Measurements from ENCODE around the gene BBX.

Gene BBX

GRCh38 chr3:107767897-107768605 lies 245.3 kb downstream of the BBX start:
- no peak for DNase-seq (ENCODE audit: low spot score)
- in situ Hi-C loops (cut with MboI; ENCODE audit: low pct_unique_long_range_greater_than_20kb, low sequenced_read_pairs, unreplicated experiment): no loop called here
- TF ChIP-seq, protein P1, sequence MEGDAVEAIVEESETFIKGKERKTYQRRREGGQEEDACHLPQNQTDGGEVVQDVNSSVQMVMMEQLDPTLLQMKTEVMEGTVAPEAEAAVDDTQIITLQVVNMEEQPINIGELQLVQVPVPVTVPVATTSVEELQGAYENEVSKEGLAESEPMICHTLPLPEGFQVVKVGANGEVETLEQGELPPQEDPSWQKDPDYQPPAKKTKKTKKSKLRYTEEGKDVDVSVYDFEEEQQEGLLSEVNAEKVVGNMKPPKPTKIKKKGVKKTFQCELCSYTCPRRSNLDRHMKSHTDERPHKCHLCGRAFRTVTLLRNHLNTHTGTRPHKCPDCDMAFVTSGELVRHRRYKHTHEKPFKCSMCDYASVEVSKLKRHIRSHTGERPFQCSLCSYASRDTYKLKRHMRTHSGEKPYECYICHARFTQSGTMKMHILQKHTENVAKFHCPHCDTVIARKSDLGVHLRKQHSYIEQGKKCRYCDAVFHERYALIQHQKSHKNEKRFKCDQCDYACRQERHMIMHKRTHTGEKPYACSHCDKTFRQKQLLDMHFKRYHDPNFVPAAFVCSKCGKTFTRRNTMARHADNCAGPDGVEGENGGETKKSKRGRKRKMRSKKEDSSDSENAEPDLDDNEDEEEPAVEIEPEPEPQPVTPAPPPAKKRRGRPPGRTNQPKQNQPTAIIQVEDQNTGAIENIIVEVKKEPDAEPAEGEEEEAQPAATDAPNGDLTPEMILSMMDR (IDR thresholded peaks at IDR 0.05; ENCODE audit: extremely low read depth, insufficient read depth, missing control alignments): no peak

- DNase-seq (ENCODE audit: low spot score): no peak
- TF ChIP-seq, protein P1 (IDR thresholded peaks at IDR 0.05; ENCODE audit: extremely low read depth, insufficient read depth, missing control alignments): no peak
- in situ Hi-C loops (cut with MboI; ENCODE audit: low pct_unique_long_range_greater_than_20kb, low sequenced_read_pairs, unreplicated experiment): no loop called here
Measured at GRCh38 chr3:107769882-107770281, 247.1 kb downstream of the BBX start.

DNA sequence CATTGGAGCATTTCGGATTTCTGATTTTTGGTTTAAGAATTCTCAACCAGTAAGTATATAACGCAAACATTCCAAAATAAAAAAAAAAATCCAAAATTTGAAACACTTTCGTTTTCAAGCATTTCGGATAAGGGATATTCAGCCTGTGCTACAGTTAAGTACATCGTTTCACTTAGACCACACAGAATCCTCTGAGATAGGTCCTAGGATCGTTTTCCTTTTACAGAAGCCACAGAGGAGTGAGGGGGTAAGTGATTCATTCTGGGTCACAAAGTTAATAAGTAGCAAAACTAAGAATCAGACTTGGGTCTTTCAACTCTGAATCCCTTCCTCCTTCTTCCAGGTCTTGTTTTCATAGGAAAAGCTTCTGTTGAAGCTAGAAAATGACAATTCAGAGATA lies 249.3 kb downstream of the BBX start:
- in situ Hi-C loops (cut with MboI; ENCODE audit: low pct_unique_long_range_greater_than_20kb, low sequenced_read_pairs, unreplicated experiment): no loop called here
- DNase-seq (ENCODE audit: low spot score): no peak
- TF ChIP-seq, protein P1 (IDR thresholded peaks at IDR 0.05; ENCODE audit: extremely low read depth, insufficient read depth, missing control alignments): no peak

DNA sequence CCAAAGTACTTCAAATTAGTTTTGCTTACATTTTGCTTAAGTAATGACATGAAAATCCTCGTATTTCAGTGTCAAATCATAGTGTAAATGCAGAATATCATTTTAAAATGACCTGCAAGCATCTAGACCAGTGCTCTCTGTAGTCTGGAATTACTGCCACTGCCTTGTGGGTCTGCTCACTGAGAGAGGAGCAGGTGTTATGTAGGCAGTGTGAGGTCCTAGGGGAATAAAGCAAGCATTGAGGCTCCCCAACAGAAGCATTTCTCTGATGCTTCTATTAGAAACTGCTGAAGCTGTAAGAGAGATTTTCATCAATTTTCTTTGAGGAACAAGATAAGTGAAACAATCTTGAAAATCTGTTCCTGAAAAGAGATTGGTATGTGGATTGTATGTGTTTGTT lies 253.2 kb downstream of the BBX start:
- in situ Hi-C loops (cut with MboI; ENCODE audit: low pct_unique_long_range_greater_than_20kb, low sequenced_read_pairs, unreplicated experiment): no loop called here
- TF ChIP-seq, protein P1 (IDR thresholded peaks at IDR 0.05; ENCODE audit: extremely low read depth, insufficient read depth, missing control alignments): no peak
- DNase-seq (ENCODE audit: low spot score): no peak

GRCh38 chr3:107781253-107781652 lies 258.5 kb downstream of the BBX start:
- no peak for DNase-seq (ENCODE audit: low spot score)
- in situ Hi-C loops (cut with MboI; ENCODE audit: low pct_unique_long_range_greater_than_20kb, low sequenced_read_pairs, unreplicated experiment): no loop called here
- TF ChIP-seq, protein P1 (IDR thresholded peaks at IDR 0.05; ENCODE audit: extremely low read depth, insufficient read depth, missing control alignments): no peak

GRCh38 chr3:107782054-107782453 lies 259.3 kb downstream of the BBX start:
- TF ChIP-seq, protein P1 (IDR thresholded peaks at IDR 0.05; ENCODE audit: extremely low read depth, insufficient read depth, missing control alignments): no peak
- DNase-seq (ENCODE audit: low spot score): no peak
- in situ Hi-C loops (cut with MboI; ENCODE audit: low pct_unique_long_range_greater_than_20kb, low sequenced_read_pairs, unreplicated experiment): no loop called here
